SU-DHL-6 (cell line): Measurements from ENCODE around the gene FCMR.
A peak's percentile ranks its signal among the peaks of the same experiment; 100 is the strongest.

Experiments used
- H2AFZ ChIP-seq: fragments of 200-600 bp; sonication (generic); 2 replicates; pipeline ENCODE4 v1.6.1; 2014; ENCODE audit warnings: low read depth, mild to moderate bottlenecking, moderate library complexity, mixed read lengths, antibody characterized with exemption, low read length; ENCODE audit not compliant: severe bottlenecking
- H3F3A ChIP-seq: fragments of 200-600 bp; shearing (Covaris generic); 2 replicates; pipeline ENCODE4 v1.6.0; 2016; ENCODE audit warnings: antibody characterized with exemption, mild to moderate bottlenecking; ENCODE audit not compliant: insufficient read depth
- H3K27ac ChIP-seq: fragments of 200-600 bp; sonication (generic); 2 replicates; pipeline ENCODE4 v1.5.1; 2016; ENCODE audit warnings: low read depth, mild to moderate bottlenecking, low read length, moderate library complexity, mixed read lengths
- H3K27me3 ChIP-seq: fragments of 200-600 bp; sonication (generic), shearing (Covaris generic); 2 replicates; pipeline ENCODE4 v1.6.0; 2014; ENCODE audit warnings: mild to moderate bottlenecking, low read length
- H3K36me3 ChIP-seq: fragments of 200-600 bp; sonication (generic); 2 replicates; pipeline ENCODE4 v1.6.1; 2014; ENCODE audit warnings: mild to moderate bottlenecking, low read length, mixed read lengths
- H3K4me2 ChIP-seq: fragments of 300-600, 200-600 bp; shearing (Covaris generic), sonication (generic); 2 replicates; pipeline ENCODE4 v1.6.0; 2014; ENCODE audit warnings: low read length, low read depth, mild to moderate bottlenecking; ENCODE audit not compliant: poor library complexity, severe bottlenecking
- H3K4me3 ChIP-seq: fragments of 200-600 bp; sonication (generic); 2 replicates; pipeline ENCODE4 v1.5.1; 2014; ENCODE audit warnings: antibody characterized with exemption, low read length, mild to moderate bottlenecking, mixed read lengths; ENCODE audit not compliant: insufficient read depth, poor library complexity, severe bottlenecking
- H3K79me2 ChIP-seq: fragments of 200-600 bp; sonication (generic); 2 replicates; pipeline ENCODE4 v1.6.1; 2014; ENCODE audit warnings: mild to moderate bottlenecking, low read length, moderate library complexity; ENCODE audit not compliant: insufficient read depth
- H3K9ac ChIP-seq: fragments of 200-600 bp; sonication (generic); 2 replicates; pipeline ENCODE4 v1.7.0; 2014; ENCODE audit warnings: mild to moderate bottlenecking, low read length
- H3K9me2 ChIP-seq: fragments of 200-600 bp; sonication (generic); replicated peaks from 2 replicates; pipeline ENCODE4 v1.6.1; 2014; ENCODE audit warnings: low read length; ENCODE audit not compliant: insufficient read depth
- H3K9me3 ChIP-seq: fragments of 200-600 bp; sonication (generic); 2 replicates; pipeline ENCODE4 v1.6.1; 2014; ENCODE audit warnings: low read length, mixed read lengths; ENCODE audit not compliant: insufficient read depth
- H4K20me1 ChIP-seq: fragments of 200-600 bp; sonication (generic); 2 replicates; pipeline ENCODE4 v1.6.1; 2014; ENCODE audit warnings: low read depth, mild to moderate bottlenecking, antibody characterized with exemption, low read length, moderate library complexity, mixed read lengths
- EZH2phosphoT487 ChIP-seq: fragments of 200-600 bp; sonication (generic), shearing (Covaris generic); conservative IDR thresholded peaks from 2 replicates; pipeline ENCODE4 v1.6.1; 2018; ENCODE audit warnings: mild to moderate bottlenecking, antibody characterized with exemption, low read length, moderate library complexity, mixed read lengths
- TF ChIP-seq, protein P1 (sequence below): fragments of 200-600 bp; sonication (generic); IDR thresholded peaks from one replicate; pipeline ENCODE4 v1.5.1; 2017; ENCODE audit warnings: antibody characterized with exemption, mild to moderate bottlenecking, low read length, moderate library complexity; ENCODE audit not compliant: insufficient read depth, poor library complexity, severe bottlenecking

FCMR gene

DNA sequence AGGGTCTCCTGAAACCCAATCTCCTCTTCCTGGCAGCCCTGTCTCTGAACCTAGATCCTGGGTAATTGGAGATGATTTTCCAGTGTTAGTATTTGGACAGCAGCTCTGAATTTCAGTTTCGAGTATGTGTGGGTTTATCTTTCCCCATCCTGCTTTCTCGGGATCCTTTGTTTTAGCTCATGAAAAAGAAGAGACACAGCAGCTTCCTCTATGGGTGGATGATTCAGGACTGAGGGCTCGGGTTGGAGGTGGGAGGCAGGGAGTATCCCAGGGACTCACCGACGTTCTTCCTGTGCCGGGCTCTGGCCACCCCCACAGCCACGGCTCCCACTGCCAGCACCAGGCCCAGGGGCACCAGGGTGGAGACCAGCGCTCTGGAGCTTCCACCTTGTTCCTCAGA is 10.4 kb upstream of the FCMR start:
- Histone ChIP-seq H3F3A (0 out of 2 replicates have a peak, but pooled peaks cover 8% of the 10 kb centered on the region), H3K79me2 (no peaks in the 10 kb centered on the region), H3K4me3 (no peak overlapping the region), H3K36me3 (no peaks in the 10 kb centered on the region), H4K20me1 (no peaks in the 10 kb centered on the region), H3K4me2 (no peak overlapping the region), H3K27ac (no peak overlapping the region), H2AFZ (no peak overlapping the region), H3K9ac (no peak overlapping the region), H3K9me3 (no peaks in the 10 kb centered on the region), H3K9me2 (no peaks in the 10 kb centered on the region), H3K27me3 (no peaks in the 10 kb centered on the region)
- TF ChIP-seq, protein P1, sequence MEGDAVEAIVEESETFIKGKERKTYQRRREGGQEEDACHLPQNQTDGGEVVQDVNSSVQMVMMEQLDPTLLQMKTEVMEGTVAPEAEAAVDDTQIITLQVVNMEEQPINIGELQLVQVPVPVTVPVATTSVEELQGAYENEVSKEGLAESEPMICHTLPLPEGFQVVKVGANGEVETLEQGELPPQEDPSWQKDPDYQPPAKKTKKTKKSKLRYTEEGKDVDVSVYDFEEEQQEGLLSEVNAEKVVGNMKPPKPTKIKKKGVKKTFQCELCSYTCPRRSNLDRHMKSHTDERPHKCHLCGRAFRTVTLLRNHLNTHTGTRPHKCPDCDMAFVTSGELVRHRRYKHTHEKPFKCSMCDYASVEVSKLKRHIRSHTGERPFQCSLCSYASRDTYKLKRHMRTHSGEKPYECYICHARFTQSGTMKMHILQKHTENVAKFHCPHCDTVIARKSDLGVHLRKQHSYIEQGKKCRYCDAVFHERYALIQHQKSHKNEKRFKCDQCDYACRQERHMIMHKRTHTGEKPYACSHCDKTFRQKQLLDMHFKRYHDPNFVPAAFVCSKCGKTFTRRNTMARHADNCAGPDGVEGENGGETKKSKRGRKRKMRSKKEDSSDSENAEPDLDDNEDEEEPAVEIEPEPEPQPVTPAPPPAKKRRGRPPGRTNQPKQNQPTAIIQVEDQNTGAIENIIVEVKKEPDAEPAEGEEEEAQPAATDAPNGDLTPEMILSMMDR: no peak
- no peak for TF ChIP-seq EZH2phosphoT487

DNA sequence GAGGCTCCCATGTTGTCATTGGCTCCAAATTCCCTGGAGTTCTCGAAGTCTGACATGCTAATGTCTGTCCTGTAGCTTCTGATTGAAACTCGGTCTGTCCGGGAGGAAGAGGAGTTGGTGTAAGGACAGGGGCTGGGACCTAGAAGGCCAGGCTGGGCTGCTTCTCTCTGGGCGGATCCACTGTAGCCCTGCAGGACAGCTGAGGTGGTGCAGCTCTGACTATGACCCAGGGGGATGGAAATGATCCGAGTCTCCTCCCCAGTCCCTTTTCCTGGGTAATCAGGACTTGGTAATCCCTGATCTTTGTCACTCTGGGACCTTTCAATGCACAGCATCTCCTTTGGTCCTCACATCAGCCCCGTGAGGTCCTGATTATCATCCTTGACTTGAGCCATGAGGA is 10.0 kb upstream of the FCMR start:
- H3K9ac ChIP-seq: no peak overlapping the region

DNA sequence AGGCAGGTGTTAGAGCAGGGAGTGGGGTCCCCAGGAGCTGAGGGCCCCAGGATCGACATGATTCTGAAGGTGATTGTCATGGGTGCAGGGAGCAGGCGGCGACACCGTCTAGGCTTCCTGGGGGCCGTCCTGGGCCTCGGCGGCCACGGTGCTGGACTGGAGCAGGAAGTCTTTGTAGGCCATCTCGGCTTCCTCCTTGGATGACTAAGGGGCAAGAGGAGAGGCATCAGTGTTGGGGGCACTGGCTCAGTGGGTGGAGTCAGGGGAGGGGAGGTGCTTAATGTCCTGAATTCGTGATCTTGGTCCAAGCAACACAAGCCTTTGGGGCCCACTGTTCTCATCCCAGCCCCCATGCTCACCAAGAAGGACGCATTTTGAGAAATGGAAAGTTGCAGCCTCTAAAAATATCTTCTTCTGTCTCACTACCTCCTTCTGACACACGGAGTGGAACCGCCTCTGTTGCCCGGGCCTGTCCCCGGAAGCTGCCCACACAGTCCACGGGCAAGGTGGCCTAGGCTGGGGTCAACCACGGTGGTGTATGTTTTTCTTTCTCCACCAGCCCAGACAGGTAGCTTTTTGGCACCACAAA is 8.6 kb upstream of the FCMR start:
- H2AFZ ChIP-seq: peak overlapping the region; percentile 75
- no peaks in the 10 kb centered on the region for H3K79me2 ChIP-seq
- no peaks in the 10 kb centered on the region for H3K36me3 ChIP-seq
- H3K4me2 ChIP-seq: peak overlapping the region; percentile 48
- peak overlapping the region; percentile 8 for H3K4me3 ChIP-seq
- peak overlapping the region; percentile 26; the same call in 1 of the 2 replicates for H3K9ac ChIP-seq
- 0 out of 2 replicates have a peak, but pooled peaks cover 8% of the 10 kb centered on the region for H3F3A ChIP-seq
- H4K20me1 ChIP-seq: no peaks in the 10 kb centered on the region
- H3K27me3 ChIP-seq: no peaks in the 10 kb centered on the region
- TF ChIP-seq, protein P1: no peak
- TF ChIP-seq EZH2phosphoT487: no peak
- H3K9me2 ChIP-seq: no peaks in the 10 kb centered on the region
- H3K27ac ChIP-seq: peak overlapping the region; percentile 66
- H3K9me3 ChIP-seq: no peaks in the 10 kb centered on the region

More for the DNA sequence above, 10.0 kb upstream of the FCMR start:
- Histone ChIP-seq H3K9me3 (no peaks in the 10 kb centered on the region), H3K4me2 (no peak overlapping the region), H3K9me2 (no peaks in the 10 kb centered on the region), H3K79me2 (no peaks in the 10 kb centered on the region), H3K27ac (no peak overlapping the region), H3F3A (0 out of 2 replicates have a peak, but pooled peaks cover 8% of the 10 kb centered on the region), H3K27me3 (no peaks in the 10 kb centered on the region), H4K20me1 (no peaks in the 10 kb centered on the region), H3K36me3 (no peaks in the 10 kb centered on the region), H2AFZ (no peak overlapping the region), H3K4me3 (no peak overlapping the region)
- no peak for TF ChIP-seq EZH2phosphoT487
- TF ChIP-seq, protein P1: no peak
